SK-N-SH (cell line): ENCODE results near the gene VPS13C. TPM values are rescaled to one million over a fixed set of nuclear protein-coding genes. Genes with fewer than 3 reads are reported as not detected.

Experiments used
- CTCF ChIA-PET: fragments of 300-600, 350-600 bp; formaldehyde crosslinking; extraction: SDS; loops from one replicate; lab custom pipeline; 2021; lab: Yijun Ruan, JAX
- POLR2A ChIA-PET: fragments of 350-600 bp; sonication (Branson Sonifier 250); formaldehyde crosslinking; extraction: SDS; loops from one replicate; lab custom pipeline; 2020; ENCODE audit warnings: antibody characterized with exemption, inconsistent platforms; lab: Yijun Ruan, JAX
- DNase-seq: peaks from one replicate; pipeline ENCODE4 v3.0.0; 2012
- H2AFZ ChIP-seq: fragments of 200-600 bp; sonication (generic); 2 replicates; pipeline ENCODE4 v1.8.1; 2016; ENCODE audit warnings: antibody characterized with exemption, mild to moderate bottlenecking, low read depth
- H3F3A ChIP-seq: fragments of 200-600 bp; sonication (generic); replicated peaks from 2 replicates; pipeline ENCODE3; 2016; ENCODE audit warnings: antibody characterized with exemption, mild to moderate bottlenecking; ENCODE audit not compliant: insufficient read depth
- H3K27ac ChIP-seq, 2 experiments: fragments of 200-500 bp in 1 of 2; fragments of 200-600 bp in 1 of 2; sonication (Bioruptor generic) in 1 of 2; sonication (generic), shearing (Covaris generic) in 1 of 2; 2 replicates each; pipeline versions ENCODE4 v1.5.1 to v1.6.1; 2014 to 2016; ENCODE audit warnings: low read depth in 2 of 2, inconsistent platforms in 1 of 2, low read length in 1 of 2, mild to moderate bottlenecking in 1 of 2, mixed read lengths in 1 of 2
- H3K27me3 ChIP-seq: fragments of 200-600 bp; sonication (generic), shearing (Covaris generic); 2 replicates; pipeline ENCODE4 v1.6.1; 2016; ENCODE audit warnings: mixed run types; ENCODE audit not compliant: insufficient read depth
- H3K36me3 ChIP-seq, 2 experiments: fragments of 200-500 bp in 1 of 2; fragments of 200-600 bp in 1 of 2; sonication (Bioruptor generic) in 1 of 2; sonication (generic) in 1 of 2; replicated peaks in 1 of 2; 2 replicates each; pipeline versions ENCODE3 to v1.5.1; 2014 to 2016; ENCODE audit warnings: low read length in 1 of 2, mild to moderate bottlenecking in 1 of 2; ENCODE audit not compliant: insufficient read depth in 2 of 2, control insufficient read depth in 1 of 2
- H3K4me1 ChIP-seq, 2 experiments: fragments of 200-500 bp in 1 of 2; fragments of 200-600 bp in 1 of 2; sonication (Bioruptor generic) in 1 of 2; sonication (generic), shearing (Covaris generic) in 1 of 2; 2 replicates each; pipeline versions ENCODE4 v1.5.1 to v1.6.1; 2014 to 2016; ENCODE audit warnings: low read depth in 1 of 2, low read length in 1 of 2, mixed run types in 1 of 2; ENCODE audit not compliant: insufficient read depth in 2 of 2, control insufficient read depth in 1 of 2
- H3K4me2 ChIP-seq: fragments of 200-600 bp; sonication (generic), shearing (Covaris generic); 2 replicates; pipeline ENCODE4 v1.6.1; 2017; ENCODE audit warnings: mixed run types
- H3K4me3 ChIP-seq, 2 experiments: fragments of 200-500 bp in 1 of 2; fragments of 200-600 bp in 1 of 2; sonication (Bioruptor generic) in 1 of 2; sonication (generic), shearing (Covaris generic) in 1 of 2; 2 replicates each; pipeline versions ENCODE4 v1.5.1 to v1.8.1; 2014 to 2016; ENCODE audit warnings: low read depth in 2 of 2, inconsistent platforms in 1 of 2, low read length in 1 of 2, mild to moderate bottlenecking in 1 of 2, mixed read lengths in 1 of 2, moderate library complexity in 1 of 2
- H3K79me2 ChIP-seq: fragments of 200-600 bp; sonication (generic); 2 replicates; pipeline ENCODE4 v1.8.1; 2017; ENCODE audit warnings: mild to moderate bottlenecking; ENCODE audit not compliant: insufficient read depth
- H3K9ac ChIP-seq: fragments of 200-600 bp; sonication (generic); 2 replicates; pipeline ENCODE4 v1.6.1; 2017; ENCODE audit warnings: mixed run types
- H3K9me2 ChIP-seq: fragments of 200-600 bp; sonication (generic); 2 replicates; pipeline ENCODE4 v1.6.1; 2017; ENCODE audit warnings: mixed run types
- H3K9me3 ChIP-seq: fragments of 200-600 bp; sonication (generic); 2 replicates; pipeline ENCODE4 v1.6.1; 2017; ENCODE audit warnings: mixed run types, mild to moderate bottlenecking, moderate library complexity
- H4K20me1 ChIP-seq: fragments of 200-600 bp; sonication (generic); 2 replicates; pipeline ENCODE4 v1.6.1; 2017; ENCODE audit warnings: mild to moderate bottlenecking, mixed run types; ENCODE audit not compliant: insufficient read depth
- CHD2 ChIP-seq: fragments of 150-350 bp; IDR thresholded peaks from 2 replicates; pipeline ENCODE4 v1.6.1; 2018; ENCODE audit warnings: low read length; ENCODE audit not compliant: partially characterized antibody
- ELF1 ChIP-seq: IDR thresholded peaks from 2 replicates; pipeline ENCODE4 v1.4.0; 2012
- EP300 ChIP-seq, 2 experiments: IDR thresholded peaks; 2 replicates each; pipeline versions ENCODE4 v1.4.0 to v1.6.1; 2012; ENCODE audit warnings: borderline replicate concordance in 1 of 2, low read depth in 1 of 2, low read length in 1 of 2
- EZH2phosphoT487 ChIP-seq: fragments of 200-600 bp; sonication (generic); IDR thresholded peaks from 2 replicates; pipeline ENCODE4 v1.6.1; 2017; ENCODE audit warnings: low read depth, mixed run types, mild to moderate bottlenecking, antibody characterized with exemption, moderate library complexity, borderline replicate concordance
- FOXJ3 ChIP-seq: sonication (generic); formaldehyde crosslinking; IDR thresholded peaks from 2 replicates; pipeline ENCODE4 v1.5.1; 2020; ENCODE audit warnings: mild to moderate bottlenecking, missing genetic modification reagents
- FOXM1 ChIP-seq: IDR thresholded peaks from 2 replicates; pipeline ENCODE4 v1.4.0; 2012; ENCODE audit warnings: low read depth, mild to moderate bottlenecking
- GATA2 ChIP-seq: sonication (generic); formaldehyde crosslinking; IDR thresholded peaks from 2 replicates; pipeline ENCODE4 v1.5.0; 2020; ENCODE audit warnings: mild to moderate bottlenecking, missing genetic modification reagents
- MEF2A ChIP-seq: IDR thresholded peaks from 2 replicates; pipeline ENCODE4 v1.4.0; 2012; ENCODE audit warnings: low read depth, borderline replicate concordance
- NFIC ChIP-seq: IDR thresholded peaks from 2 replicates; pipeline ENCODE4 v1.4.0; 2012; ENCODE audit warnings: borderline replicate concordance
- RAD21 ChIP-seq: IDR thresholded peaks from 2 replicates; pipeline ENCODE4 v1.6.1; 2012; ENCODE audit warnings: mild to moderate bottlenecking, low read length
- REST ChIP-seq: IDR thresholded peaks from 2 replicates; pipeline ENCODE4 v1.6.1; 2012; ENCODE audit warnings: mild to moderate bottlenecking, low read depth, low read length, moderate library complexity
- RFX5 ChIP-seq: IDR thresholded peaks from 2 replicates; pipeline ENCODE4 v1.6.1; 2012; ENCODE audit warnings: mild to moderate bottlenecking, improper control_type of control experiment, low read length
- RXRA ChIP-seq: IDR thresholded peaks from 2 replicates; pipeline ENCODE4 v1.4.0; 2012; ENCODE audit warnings: low read depth, mild to moderate bottlenecking, borderline replicate concordance
- SIN3A ChIP-seq: IDR thresholded peaks from 2 replicates; pipeline ENCODE4 v1.6.1; 2012; ENCODE audit warnings: low read depth, mild to moderate bottlenecking, low read length, moderate library complexity, borderline replicate concordance
- SMC3 ChIP-seq: IDR thresholded peaks from 2 replicates; pipeline ENCODE4 v1.6.1; 2012; ENCODE audit warnings: low read depth, low read length, improper control_type of control experiment
- TAF1 ChIP-seq: IDR thresholded peaks from 2 replicates; pipeline ENCODE4 v1.6.1; 2012; ENCODE audit warnings: low read depth, mild to moderate bottlenecking, low read length, moderate library complexity, borderline replicate concordance
- TCF12 ChIP-seq: IDR thresholded peaks from 2 replicates; pipeline ENCODE4 v1.4.0; 2012
- YY1 ChIP-seq: IDR thresholded peaks from 2 replicates; pipeline ENCODE4 v1.4.0; 2012; ENCODE audit warnings: low read depth, mild to moderate bottlenecking
- WGBS: methylation state at CpG from one replicate; pipeline ENCODE4 v1.1.6; 2017; ENCODE audit warnings: low lambda C conversion rate; 5-methylcytosine and 5-hydroxymethylcytosine counted together
- polyA plus RNA-seq, 3 experiments: library from polyadenylated mRNA; depleted of rRNA; stranded (reverse); fragments of >200 nt; gene quantifications; 2 replicates each; pipeline ENCODE4 v1.2.3, GENCODE V29; 2012
- TF ChIP-seq, protein P1 (sequence below): IDR thresholded peaks from 2 replicates; pipeline ENCODE4 v1.4.0; 2012; ENCODE audit warnings: low read depth, borderline replicate concordance
- TF ChIP-seq, protein P2 (sequence below): IDR thresholded peaks from 2 replicates; pipeline ENCODE4 v1.4.0; 2012; ENCODE audit warnings: low read depth, borderline replicate concordance

Gene VPS13C
- polyA plus RNA-seq, 1 of the 3 experiments (the other 2 are of a cell fraction) = 5.7 TPM

DNA sequence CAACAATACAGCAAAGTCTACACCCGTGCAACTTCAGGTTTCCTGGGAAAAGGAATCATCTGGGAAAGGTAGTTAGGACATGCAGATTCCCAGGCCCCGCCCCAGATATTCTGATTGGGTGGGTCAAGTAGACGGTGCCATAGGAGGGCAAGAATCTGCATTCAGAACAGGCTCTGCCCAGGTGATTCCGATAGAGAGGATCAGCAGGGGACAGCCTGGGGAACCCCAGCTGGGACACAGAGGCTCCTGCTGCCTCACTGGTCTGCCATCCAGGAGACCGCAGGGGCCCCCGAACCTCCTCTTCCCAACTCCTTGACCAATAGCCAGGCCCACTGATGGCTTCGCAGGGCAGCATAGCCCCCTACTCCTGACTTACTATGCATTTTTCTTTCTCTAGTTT, 243.4 kb downstream of the VPS13C start:
- no peaks in the 10 kb centered on the region for H3K36me3 ChIP-seq
- peaks cover 0 to 3% of the 10 kb centered on the region in 2 experiments; a peak in 1 of 4 replicates for H3K4me1 ChIP-seq
- CTCF ChIA-PET = interaction anchor here (1.1 to 1.5 kb wide), 2 partner anchors 18 to 19 kb away, joined by 3 to 5 read pairs; no protein-coding TSS in a partner anchor
- H4K20me1 ChIP-seq = no peaks in the 10 kb centered on the region
- H3K4me3 ChIP-seq = no peak overlapping the region
- H3F3A ChIP-seq = no peaks in the 10 kb centered on the region
- no peak overlapping the region for H3K9ac ChIP-seq
- no peak overlapping the region for H3K27ac ChIP-seq
- H3K9me2 ChIP-seq = no peaks in the 10 kb centered on the region
- H3K9me3 ChIP-seq = no peaks in the 10 kb centered on the region
- WGBS = 36% methylated on average over 7 of the region's 7 CpGs
- H3K79me2 ChIP-seq = no peaks in the 10 kb centered on the region
- H3K4me2 ChIP-seq = no peak overlapping the region
- TF ChIP-seq CHD2 (no peak), REST (no peak), SMC3 (no peak), EZH2phosphoT487 (no peak), RXRA (no peak), FOXJ3 (no peak)
- H2AFZ ChIP-seq = no peak overlapping the region
- POLR2A ChIA-PET = no interaction called here
- no peak for DNase-seq
- H3K27me3 ChIP-seq = no peaks in the 10 kb centered on the region; the same call in 1 of the 2 replicates

DNA sequence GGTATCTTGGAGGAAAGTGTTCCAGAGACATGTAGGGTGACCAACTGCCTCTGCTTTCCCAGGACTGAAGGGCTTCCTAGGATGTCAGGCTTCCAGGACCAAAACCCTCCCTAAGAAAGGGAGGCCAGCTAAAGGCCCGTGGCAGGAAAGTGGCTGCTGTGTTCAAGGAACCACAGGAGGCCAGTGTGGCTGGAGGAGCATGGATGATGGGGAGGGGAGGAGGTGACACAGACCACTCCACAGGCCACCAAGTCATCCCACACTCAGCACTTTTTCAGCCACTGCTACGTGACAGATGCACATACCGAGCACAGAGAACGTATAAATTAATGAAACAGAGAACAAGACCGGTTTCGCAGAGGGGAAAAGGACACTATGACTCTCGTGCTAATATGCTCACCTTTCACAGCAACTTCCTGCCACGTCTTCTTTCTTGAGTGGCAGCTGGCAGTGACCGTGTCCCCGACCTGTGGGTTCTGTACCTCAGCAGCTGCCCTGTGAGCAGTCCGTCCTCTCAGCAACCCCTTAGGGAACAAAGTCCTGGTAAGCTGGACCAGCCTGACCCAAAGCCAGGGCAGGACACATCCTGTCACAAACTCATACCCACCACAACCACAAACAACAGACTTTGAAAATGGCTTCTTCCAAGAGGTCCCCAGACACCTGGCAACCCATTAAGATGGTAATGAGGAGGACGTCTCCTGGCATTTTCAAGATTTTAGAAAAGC, 244.7 kb downstream of the VPS13C start:
- Histone ChIP-seq H3K4me2 (no peak overlapping the region), H4K20me1 (no peaks in the 10 kb centered on the region), H3K27me3 (no peaks in the 10 kb centered on the region; the same call in 1 of the 2 replicates), H3K36me3 (no peaks in the 10 kb centered on the region), H3K9me3 (no peaks in the 10 kb centered on the region), H3F3A (no peaks in the 10 kb centered on the region), H3K27ac (no peak overlapping the region), H3K9me2 (no peaks in the 10 kb centered on the region), H3K9ac (no peak overlapping the region), H3K79me2 (no peaks in the 10 kb centered on the region), H2AFZ (no peak overlapping the region), H3K4me1 (peaks cover 0 to 7% of the 10 kb centered on the region in 2 experiments; a peak in 1 of 4 replicates), H3K4me3 (no peak overlapping the region)
- no peak for DNase-seq
- CTCF ChIA-PET = interaction anchor here (1.0 to 1.5 kb wide), 2 partner anchors 19 to 20 kb away, joined by 5 read pairs; no protein-coding TSS in a partner anchor
- POLR2A ChIA-PET = no interaction called here
- WGBS = 54% methylated on average over 12 of the region's 12 CpGs
- TF ChIP-seq, protein P1, sequence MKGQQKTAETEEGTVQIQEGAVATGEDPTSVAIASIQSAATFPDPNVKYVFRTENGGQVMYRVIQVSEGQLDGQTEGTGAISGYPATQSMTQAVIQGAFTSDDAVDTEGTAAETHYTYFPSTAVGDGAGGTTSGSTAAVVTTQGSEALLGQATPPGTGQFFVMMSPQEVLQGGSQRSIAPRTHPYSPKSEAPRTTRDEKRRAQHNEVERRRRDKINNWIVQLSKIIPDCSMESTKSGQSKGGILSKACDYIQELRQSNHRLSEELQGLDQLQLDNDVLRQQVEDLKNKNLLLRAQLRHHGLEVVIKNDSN = no peak
- TF ChIP-seq GATA2 (CRISPR knock-in tag) = no peak
- TF ChIP-seq ELF1 = no peak
- no peak for TF ChIP-seq MEF2A
- no peak for TF ChIP-seq RAD21
- TF ChIP-seq TAF1 = no peak
- no peak for TF ChIP-seq RFX5
- TF ChIP-seq SMC3 = no peak
- TF ChIP-seq EP300 (IDR thresholded peaks at IDR 0.05; ENCODE audit: borderline replicate concordance in 1 of 2, low read depth in 1 of 2, low read length in 1 of 2) = no peak
- no peak for TF ChIP-seq FOXJ3
- no peak for TF ChIP-seq SIN3A
- no peak for TF ChIP-seq NFIC
- no peak for TF ChIP-seq TCF12
- no peak for TF ChIP-seq FOXM1
- TF ChIP-seq, protein P2, sequence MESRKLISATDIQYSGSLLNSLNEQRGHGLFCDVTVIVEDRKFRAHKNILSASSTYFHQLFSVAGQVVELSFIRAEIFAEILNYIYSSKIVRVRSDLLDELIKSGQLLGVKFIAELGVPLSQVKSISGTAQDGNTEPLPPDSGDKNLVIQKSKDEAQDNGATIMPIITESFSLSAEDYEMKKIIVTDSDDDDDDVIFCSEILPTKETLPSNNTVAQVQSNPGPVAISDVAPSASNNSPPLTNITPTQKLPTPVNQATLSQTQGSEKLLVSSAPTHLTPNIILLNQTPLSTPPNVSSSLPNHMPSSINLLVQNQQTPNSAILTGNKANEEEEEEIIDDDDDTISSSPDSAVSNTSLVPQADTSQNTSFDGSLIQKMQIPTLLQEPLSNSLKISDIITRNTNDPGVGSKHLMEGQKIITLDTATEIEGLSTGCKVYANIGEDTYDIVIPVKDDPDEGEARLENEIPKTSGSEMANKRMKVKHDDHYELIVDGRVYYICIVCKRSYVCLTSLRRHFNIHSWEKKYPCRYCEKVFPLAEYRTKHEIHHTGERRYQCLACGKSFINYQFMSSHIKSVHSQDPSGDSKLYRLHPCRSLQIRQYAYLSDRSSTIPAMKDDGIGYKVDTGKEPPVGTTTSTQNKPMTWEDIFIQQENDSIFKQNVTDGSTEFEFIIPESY = no peak
- TF ChIP-seq YY1 = no peak
- no peak for TF ChIP-seq RXRA
